Caco-2 (cell line): Measurements from ENCODE around the gene MET. TPM values are rescaled to one million over a fixed set of nuclear protein-coding genes. Genes with fewer than 3 reads are reported as not detected.
A peak's percentile ranks its signal among the peaks of the same experiment; 100 is the strongest.

ENCODE experiments used
- BruUV-seq: library from RNA; stranded (reverse); fragments of 400-500 nt; replicated peaks from 2 replicates; lab custom pipeline; 2021; lab: Mats Ljungman, UMichigan
- CTCF ChIA-PET: fragments of 300-600 bp; sonication (Branson Sonifier 250); formaldehyde crosslinking; loops from one replicate; lab custom pipeline; 2022; ENCODE audit warnings: antibody characterized with exemption; lab: Charles Lee
- POLR2A ChIA-PET: fragments of 300-600 bp; sonication (Branson Sonifier 250); formaldehyde crosslinking; loops from one replicate; lab custom pipeline; 2022; ENCODE audit warnings: antibody characterized with exemption; lab: Charles Lee
- DNase-seq, 2 experiments: peaks; one replicate each; pipeline versions ENCODE4 v3.0.0 to v3.0.0-alpha.2; 2020 to 2022
- H3K27me3 ChIP-seq: replicated peaks from 2 replicates; pipeline ENCODE4 v1.6.0; 2011; ENCODE audit warnings: low read length; ENCODE audit not compliant: control insufficient read depth, insufficient read depth
- H3K36me3 ChIP-seq: 2 replicates; pipeline ENCODE4 v1.5.1; 2011; ENCODE audit warnings: low read length; ENCODE audit not compliant: control insufficient read depth, insufficient read depth
- H3K4me1 ChIP-seq: fragments of 250-450 bp; sonication (Bioruptor Pico); 2 replicates; pipeline ENCODE4 v1.5.1; 2020; ENCODE audit warnings: mild to moderate bottlenecking
- H3K4me3 ChIP-seq: 2 replicates; pipeline ENCODE4 v1.5.1; 2011; ENCODE audit warnings: low read depth, mild to moderate bottlenecking, control low read depth, low read length
- H3K9me3 ChIP-seq: fragments of 250-450 bp; sonication (Bioruptor Pico); 2 replicates; pipeline ENCODE4 v1.5.1; 2020; ENCODE audit warnings: mild to moderate bottlenecking, moderate library complexity
- H3K27ac Mint-ChIP-seq: one replicate; pipeline ENCODE4 v1.8.0; 2022; ENCODE audit warnings: mixed read lengths; ENCODE audit not compliant: unreplicated experiment
- H3K27me3 Mint-ChIP-seq: one replicate; pipeline ENCODE4 v1.8.0; 2022; ENCODE audit warnings: mixed read lengths; ENCODE audit not compliant: insufficient read depth, unreplicated experiment
- H3K36me3 Mint-ChIP-seq: one replicate; pipeline ENCODE4 v1.8.0; 2022; ENCODE audit warnings: mild to moderate bottlenecking, mixed read lengths; ENCODE audit not compliant: insufficient read depth, unreplicated experiment
- H3K4me1 Mint-ChIP-seq: one replicate; pipeline ENCODE4 v1.8.0; 2022; ENCODE audit warnings: low read depth, mixed read lengths; ENCODE audit not compliant: unreplicated experiment
- H3K4me3 Mint-ChIP-seq: one replicate; pipeline ENCODE4 v1.8.0; 2022; ENCODE audit warnings: mild to moderate bottlenecking, moderate library complexity, mixed read lengths; ENCODE audit not compliant: unreplicated experiment
- H3K9me3 Mint-ChIP-seq: one replicate; pipeline ENCODE4 v1.8.0; 2022; ENCODE audit warnings: mixed read lengths; ENCODE audit not compliant: unreplicated experiment
- intact Hi-C: fragments of 100-400 bp; cut with micrococcal nuclease; formaldehyde crosslinking; loops from one replicate; pipeline ENCODE4 v1.10.0; 2022; ENCODE audit not compliant: unreplicated experiment
- total RNA-seq: library from RNA; stranded (reverse); gene quantifications from 2 replicates; pipeline ENCODE4 v1.2.3, GENCODE V29; 2022
- TF ChIP-seq, protein P1 (sequence below), 2 experiments: fragments of 200-600 bp in 1 of 2; IDR thresholded peaks; 1 replicate in 1 of 2; 2 replicates in 1 of 2; pipeline versions ENCODE4 v1.5.1 to v1.8.0; 2011 to 2022; ENCODE audit warnings: antibody characterized with exemption in 1 of 2, control low read depth in 1 of 2, inconsistent platforms in 1 of 2, low read depth in 1 of 2, low read length in 1 of 2, mild to moderate bottlenecking in 1 of 2, moderate library complexity in 1 of 2; ENCODE audit not compliant: insufficient read depth in 1 of 2, severe bottlenecking in 1 of 2, unreplicated experiment in 1 of 2

The MET gene
- total RNA-seq, 1 experiment from 2014 or later, result 82.9 TPM

GRCh38 chr7:116785843-116786242 is 113.8 kb downstream of the MET start:
- CTCF ChIA-PET, result interaction anchor here (1.4 kb wide), 1 partner anchor 194 kb away, joined by 6 read pairs; no protein-coding TSS in a partner anchor
- Mint-ChIP-seq H3K27me3 (no peaks in the 10 kb centered on the region), H3K4me1 (peaks cover 14% of the 10 kb centered on the region), H3K36me3 (peaks cover 25% of the 10 kb centered on the region), H3K27ac (no peak overlapping the region), H3K4me3 (no peak overlapping the region), H3K9me3 (no peaks in the 10 kb centered on the region)
- H3K9me3 ChIP-seq, result no peaks in the 10 kb centered on the region
- no peak overlapping the region for H3K4me3 ChIP-seq
- no peak for DNase-seq
- peaks cover 7% of the 10 kb centered on the region for H3K36me3 ChIP-seq
- H3K4me1 ChIP-seq, result peaks cover 37% of the 10 kb centered on the region
- no peaks in the 10 kb centered on the region for H3K27me3 ChIP-seq
- POLR2A ChIA-PET, result no interaction called here
- BruUV-seq, result no TSS peak
- intact Hi-C loops, result loop anchor here (1.0 to 5.0 kb wide), 2 partner anchors 115 to 194 kb away; no protein-coding TSS in a partner anchor
- TF ChIP-seq, protein P1, sequence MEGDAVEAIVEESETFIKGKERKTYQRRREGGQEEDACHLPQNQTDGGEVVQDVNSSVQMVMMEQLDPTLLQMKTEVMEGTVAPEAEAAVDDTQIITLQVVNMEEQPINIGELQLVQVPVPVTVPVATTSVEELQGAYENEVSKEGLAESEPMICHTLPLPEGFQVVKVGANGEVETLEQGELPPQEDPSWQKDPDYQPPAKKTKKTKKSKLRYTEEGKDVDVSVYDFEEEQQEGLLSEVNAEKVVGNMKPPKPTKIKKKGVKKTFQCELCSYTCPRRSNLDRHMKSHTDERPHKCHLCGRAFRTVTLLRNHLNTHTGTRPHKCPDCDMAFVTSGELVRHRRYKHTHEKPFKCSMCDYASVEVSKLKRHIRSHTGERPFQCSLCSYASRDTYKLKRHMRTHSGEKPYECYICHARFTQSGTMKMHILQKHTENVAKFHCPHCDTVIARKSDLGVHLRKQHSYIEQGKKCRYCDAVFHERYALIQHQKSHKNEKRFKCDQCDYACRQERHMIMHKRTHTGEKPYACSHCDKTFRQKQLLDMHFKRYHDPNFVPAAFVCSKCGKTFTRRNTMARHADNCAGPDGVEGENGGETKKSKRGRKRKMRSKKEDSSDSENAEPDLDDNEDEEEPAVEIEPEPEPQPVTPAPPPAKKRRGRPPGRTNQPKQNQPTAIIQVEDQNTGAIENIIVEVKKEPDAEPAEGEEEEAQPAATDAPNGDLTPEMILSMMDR (IDR thresholded peaks at IDR 0.05; ENCODE audit: insufficient read depth in 1 of 2, low read depth in 1 of 2, low read length in 1 of 2, severe bottlenecking in 1 of 2, unreplicated experiment in 1 of 2), result no peak

DNA sequence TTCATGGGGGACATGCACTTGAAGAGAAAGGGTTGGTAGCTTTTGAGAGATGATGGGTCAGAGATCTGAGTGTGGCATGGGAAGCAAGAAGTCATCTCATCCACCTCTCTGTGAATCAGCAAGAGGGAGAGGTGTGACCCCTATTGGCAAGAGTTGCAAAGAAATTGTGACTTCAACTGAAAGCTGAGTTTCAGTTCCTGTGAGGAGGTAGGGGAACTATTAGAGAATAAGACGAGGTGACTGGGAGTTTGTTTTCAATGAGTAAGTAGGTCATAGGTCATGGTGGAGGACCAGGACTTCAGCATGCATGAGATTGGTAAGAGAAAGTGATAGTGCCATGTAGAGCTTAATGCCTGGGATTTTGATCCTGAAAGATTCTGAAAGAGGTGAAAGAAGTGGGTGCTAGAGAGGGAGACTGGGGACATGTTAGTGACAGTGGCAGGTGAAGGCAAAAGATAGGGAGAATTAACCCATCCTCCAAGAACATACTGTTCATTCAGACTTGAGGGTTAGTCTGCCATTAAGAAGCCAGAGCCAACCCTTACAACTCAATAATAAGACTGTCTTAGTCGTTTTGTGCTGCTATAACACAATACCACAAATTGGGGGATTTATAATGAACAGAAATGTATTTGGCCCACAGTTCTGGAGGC is 114.9 kb downstream of the MET start:
- no peaks in the 10 kb centered on the region for H3K9me3 Mint-ChIP-seq
- ChIA-PET POLR2A (no interaction called here), CTCF (interaction anchor here (1.1 to 1.4 kb wide), 2 partner anchors 195 to 198 kb away, joined by 3 to 6 read pairs; no protein-coding TSS in a partner anchor)
- TF ChIP-seq, protein P1 (IDR thresholded peaks at IDR 0.05; ENCODE audit: insufficient read depth in 1 of 2, low read depth in 1 of 2, low read length in 1 of 2, severe bottlenecking in 1 of 2, unreplicated experiment in 1 of 2), result peak; percentile 38 to 51
- no peak overlapping the region for H3K27ac Mint-ChIP-seq
- no peaks in the 10 kb centered on the region for H3K27me3 Mint-ChIP-seq
- Histone ChIP-seq H3K36me3 (peaks cover 6% of the 10 kb centered on the region), H3K4me1 (peaks cover 28% of the 10 kb centered on the region), H3K4me3 (no peak overlapping the region), H3K9me3 (no peaks in the 10 kb centered on the region), H3K27me3 (no peaks in the 10 kb centered on the region)
- peaks cover 21% of the 10 kb centered on the region for H3K36me3 Mint-ChIP-seq
- BruUV-seq, result no TSS peak
- peaks cover 6% of the 10 kb centered on the region for H3K4me1 Mint-ChIP-seq
- H3K4me3 Mint-ChIP-seq, result no peak overlapping the region
- DNase-seq, result peak in 1 of 2 experiments; percentile 42
- intact Hi-C loops, result loop anchor here (1.0 to 5.0 kb wide), 2 partner anchors 116 to 195 kb away; no protein-coding TSS in a partner anchor

DNA sequence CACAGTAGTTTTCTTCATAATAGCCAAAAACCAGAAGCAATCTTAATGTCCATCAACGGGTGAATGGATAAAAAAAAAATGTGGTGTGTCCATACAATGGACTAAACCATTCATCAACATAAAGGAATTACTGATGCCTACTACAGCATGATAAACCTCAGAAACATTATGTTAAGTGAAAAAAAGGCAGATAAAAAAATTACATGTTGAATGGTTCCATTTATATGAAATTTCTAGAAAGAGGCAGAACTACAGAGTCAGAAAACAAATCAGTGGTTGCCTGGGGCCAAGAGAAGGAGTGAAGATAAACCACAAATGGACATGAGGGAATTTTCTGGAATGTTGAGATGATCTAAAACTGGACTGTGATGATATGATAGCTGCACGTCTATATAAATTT is 115.9 kb downstream of the MET start:
- TF ChIP-seq, protein P1 (IDR thresholded peaks at IDR 0.05; ENCODE audit: insufficient read depth in 1 of 2, low read depth in 1 of 2, low read length in 1 of 2, severe bottlenecking in 1 of 2, unreplicated experiment in 1 of 2), result no peak
- no peak for DNase-seq
- Mint-ChIP-seq H3K4me1 (peaks cover 6% of the 10 kb centered on the region), H3K9me3 (no peaks in the 10 kb centered on the region), H3K4me3 (no peak overlapping the region), H3K36me3 (peaks cover 25% of the 10 kb centered on the region), H3K27me3 (no peaks in the 10 kb centered on the region), H3K27ac (no peak overlapping the region)
- Histone ChIP-seq H3K27me3 (no peaks in the 10 kb centered on the region), H3K4me3 (no peak overlapping the region), H3K4me1 (peaks cover 19% of the 10 kb centered on the region), H3K9me3 (no peaks in the 10 kb centered on the region), H3K36me3 (peaks cover 5% of the 10 kb centered on the region)
- intact Hi-C loops, result loop anchor here (5.0 kb wide), 1 partner anchor 196 kb away; no protein-coding TSS in a partner anchor
- BruUV-seq, result no TSS peak
- POLR2A ChIA-PET, result no interaction called here
- CTCF ChIA-PET, result no interaction called here
